GM12801 (cell line): ENCODE measurements around the gene USP3.

Experiments
- TF ChIP-seq, protein P1 (sequence below): IDR thresholded peaks from one replicate; pipeline ENCODE4 v1.5.1; 2011; ENCODE audit warnings: control low read depth; ENCODE audit not compliant: insufficient read length; ENCODE audit errors: extremely low read depth

The USP3 gene

DNA sequence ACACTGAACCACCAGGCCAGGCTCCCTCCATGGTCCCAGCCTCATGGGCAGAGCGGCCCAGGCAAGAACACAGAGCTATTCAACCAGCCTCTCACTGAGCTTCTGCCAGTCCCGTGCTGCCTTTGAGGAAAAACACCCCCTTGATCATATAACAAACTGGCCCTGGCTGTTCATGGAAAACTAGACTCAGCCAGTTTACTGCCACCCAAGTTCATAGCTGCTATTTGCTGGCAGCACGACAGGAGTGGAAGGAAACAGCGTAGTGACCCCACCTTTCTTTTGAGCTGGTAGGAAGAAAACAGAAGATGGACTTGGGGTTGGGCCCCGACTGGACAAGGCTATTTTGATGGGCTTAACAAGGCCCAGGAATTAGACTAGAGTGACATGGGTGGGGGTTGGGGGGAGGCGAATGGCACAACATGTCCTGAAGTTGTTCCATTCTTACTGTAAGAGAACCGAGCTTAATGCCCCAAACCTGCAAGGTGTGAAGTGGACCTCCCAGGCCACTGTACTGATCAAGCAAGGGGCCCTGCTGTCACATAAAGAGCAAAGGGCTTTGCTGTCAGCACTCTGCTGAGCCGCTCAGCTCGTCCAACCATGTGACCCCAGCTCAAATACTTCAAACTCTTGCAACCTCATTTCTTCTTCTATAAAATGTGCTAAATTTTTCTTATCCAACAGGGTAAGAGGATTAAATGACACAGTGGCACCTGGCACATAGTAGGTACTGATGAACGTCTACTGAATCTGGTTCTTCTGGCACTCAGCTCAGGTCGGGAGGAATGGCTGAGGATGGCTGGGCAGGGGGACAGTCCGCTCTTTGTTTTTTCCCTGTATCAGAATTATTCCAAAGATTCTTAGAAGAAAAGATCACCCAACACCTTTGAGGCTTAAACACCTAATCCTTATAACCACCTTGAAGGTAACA is 94.3 kb downstream of the USP3 start:
- TF ChIP-seq, protein P1, sequence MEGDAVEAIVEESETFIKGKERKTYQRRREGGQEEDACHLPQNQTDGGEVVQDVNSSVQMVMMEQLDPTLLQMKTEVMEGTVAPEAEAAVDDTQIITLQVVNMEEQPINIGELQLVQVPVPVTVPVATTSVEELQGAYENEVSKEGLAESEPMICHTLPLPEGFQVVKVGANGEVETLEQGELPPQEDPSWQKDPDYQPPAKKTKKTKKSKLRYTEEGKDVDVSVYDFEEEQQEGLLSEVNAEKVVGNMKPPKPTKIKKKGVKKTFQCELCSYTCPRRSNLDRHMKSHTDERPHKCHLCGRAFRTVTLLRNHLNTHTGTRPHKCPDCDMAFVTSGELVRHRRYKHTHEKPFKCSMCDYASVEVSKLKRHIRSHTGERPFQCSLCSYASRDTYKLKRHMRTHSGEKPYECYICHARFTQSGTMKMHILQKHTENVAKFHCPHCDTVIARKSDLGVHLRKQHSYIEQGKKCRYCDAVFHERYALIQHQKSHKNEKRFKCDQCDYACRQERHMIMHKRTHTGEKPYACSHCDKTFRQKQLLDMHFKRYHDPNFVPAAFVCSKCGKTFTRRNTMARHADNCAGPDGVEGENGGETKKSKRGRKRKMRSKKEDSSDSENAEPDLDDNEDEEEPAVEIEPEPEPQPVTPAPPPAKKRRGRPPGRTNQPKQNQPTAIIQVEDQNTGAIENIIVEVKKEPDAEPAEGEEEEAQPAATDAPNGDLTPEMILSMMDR = no peak

DNA sequence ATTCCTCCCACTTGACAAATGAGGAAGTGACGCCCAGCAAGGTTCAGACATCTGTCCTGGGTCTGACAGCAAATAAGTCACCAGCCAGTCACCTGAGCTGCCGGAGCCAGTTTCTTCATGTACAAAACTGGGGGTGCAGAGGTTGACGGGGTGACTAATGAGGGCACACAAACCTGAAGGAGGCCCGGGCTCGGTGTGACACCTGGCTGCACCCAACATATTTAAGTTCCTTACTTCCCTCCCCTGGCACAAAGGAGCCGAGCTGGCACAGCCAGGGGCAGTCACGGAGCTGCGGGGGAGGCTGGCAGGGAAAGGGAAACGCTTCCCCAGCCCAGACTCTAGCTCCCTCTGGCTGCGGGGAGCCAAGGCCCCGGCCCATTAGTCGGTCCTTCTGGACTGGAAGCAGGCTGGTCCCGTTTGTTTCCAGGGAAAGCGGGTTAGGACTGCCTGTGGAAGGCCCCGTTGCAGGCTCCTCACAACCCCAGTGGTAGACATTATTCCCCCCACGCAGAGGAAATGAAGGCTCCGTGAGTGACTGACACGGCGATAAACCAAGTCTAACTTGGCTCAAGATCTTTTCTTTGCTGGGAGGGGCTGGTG is 95.1 kb downstream of the USP3 start:
- TF ChIP-seq, protein P1 = no peak

DNA sequence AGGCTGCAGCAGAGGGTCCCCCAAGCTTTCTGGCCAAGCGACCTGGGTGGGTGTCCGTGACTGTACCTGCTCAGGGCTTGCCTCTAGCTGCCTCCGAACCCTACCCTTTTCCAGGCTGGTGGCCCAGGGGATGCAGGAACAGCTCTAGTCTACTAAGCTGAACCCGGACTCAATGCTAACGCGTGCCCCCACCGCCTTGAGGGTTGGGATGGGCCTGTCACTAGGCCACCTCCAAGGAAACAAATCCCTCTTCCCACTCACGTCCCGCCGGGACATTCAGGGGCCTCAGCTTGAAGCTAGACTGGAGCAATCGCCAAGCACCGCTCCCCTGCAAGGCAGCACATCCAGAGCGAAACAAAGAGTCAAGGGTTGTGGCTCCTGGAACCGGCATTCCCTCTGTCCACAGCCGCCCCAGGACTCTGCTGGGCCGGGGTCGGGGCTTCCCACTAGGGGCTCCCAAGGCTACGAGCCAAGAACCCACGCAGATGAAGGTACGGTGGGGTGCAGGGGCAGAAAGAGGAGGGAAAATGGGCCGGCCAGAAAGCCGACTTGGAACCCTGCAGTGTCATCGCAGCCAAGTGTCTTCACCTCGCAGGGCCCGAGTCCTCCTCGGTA is 95.7 kb downstream of the USP3 start:
- TF ChIP-seq, protein P1 = no peak

DNA sequence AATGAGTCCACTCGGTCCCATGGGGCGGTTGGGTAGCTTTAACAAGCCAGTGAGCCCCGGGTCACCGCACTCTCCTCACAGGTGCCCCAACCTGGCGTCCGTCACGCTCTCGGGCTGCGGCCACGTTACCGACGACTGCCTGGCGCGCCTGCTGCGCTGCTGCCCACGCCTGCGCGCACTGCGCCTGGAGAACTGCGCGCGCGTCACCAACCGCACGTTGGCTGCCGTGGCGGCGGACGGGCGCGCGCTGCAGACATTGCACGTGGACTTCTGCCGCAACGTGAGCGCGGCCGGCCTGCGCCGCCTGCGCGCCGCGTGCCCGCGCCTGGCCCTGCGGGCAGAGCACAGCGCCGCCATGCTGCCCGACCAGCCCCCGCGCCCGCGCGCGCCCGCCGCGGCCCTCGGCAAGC is 96.2 kb downstream of the USP3 start:
- TF ChIP-seq, protein P1 = no peak

DNA sequence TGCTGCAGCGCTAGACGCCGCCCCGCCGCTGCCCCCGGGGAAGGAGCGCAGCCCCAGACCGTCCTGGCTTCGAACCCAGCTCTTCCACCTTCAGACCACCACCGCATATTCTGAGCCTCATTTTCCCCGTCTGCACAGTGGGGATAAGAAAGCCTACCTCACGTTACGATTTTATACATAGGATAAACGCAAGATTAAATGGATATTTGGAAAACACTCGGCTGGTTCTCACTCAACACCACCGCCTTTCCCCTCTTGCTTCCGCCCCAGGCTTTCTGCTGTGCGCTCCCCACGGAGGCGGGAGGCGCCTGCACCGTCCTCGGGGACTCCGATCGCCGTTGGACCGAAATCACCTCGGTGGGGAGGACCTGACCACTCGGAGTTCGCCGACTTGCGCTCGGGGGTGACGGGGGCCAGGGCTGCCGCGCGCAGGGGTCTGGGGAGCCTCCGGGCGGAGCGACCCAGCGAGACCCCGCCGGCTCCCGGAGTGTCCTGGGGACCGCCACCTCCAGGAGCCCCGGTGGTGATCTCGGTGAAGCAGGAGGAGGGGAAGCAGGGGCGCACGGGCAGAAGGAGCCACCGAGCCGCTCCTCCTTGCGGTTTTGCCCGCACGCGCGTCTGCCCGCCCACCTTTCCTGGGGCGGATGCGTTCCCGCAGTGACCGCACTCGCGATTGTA is 96.8 kb downstream of the USP3 start:
- TF ChIP-seq, protein P1 = no peak

DNA sequence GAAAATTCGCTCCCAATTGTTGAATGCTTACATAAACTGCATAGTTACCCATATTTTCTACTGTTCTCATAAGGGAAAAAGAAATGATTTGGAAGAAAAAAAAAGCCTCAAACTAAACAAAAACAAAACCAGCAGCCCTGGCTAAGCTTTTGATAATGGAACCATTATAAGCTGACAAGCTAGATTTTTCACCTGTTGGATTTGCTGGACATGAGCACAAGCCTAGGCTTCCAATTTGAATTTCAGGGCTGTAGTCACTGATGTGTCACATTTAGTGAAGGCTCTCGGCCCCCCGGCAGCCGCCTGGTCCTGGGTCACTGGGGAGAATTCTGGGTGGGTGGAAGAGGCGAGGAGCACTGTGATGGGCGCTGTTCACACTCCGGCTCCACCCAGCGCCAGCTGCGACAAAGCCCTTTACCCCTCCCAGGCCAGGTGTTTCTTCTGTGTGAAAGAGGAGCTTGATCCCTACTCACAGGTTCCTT is 97.4 kb downstream of the USP3 start:
- TF ChIP-seq, protein P1 = no peak

DNA sequence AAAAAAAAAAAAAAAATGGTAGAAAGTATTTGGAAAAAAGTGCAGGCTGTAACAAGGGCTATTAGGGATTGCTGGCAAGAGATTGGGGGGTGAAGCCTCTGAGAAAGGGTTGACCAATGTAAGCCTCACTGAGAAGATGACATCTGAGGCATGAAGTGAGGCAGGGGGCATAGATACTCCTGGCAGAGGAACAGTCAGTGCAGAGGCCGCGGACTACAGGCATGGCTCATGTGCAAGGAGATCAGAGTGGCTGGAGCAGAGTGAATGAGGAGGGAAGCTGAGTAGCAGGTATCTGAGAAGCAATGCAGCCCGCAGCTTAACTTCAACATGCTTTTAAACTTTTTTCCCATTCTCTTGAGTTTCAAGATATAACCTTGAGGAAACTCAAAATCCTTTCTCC is 98.2 kb downstream of the USP3 start:
- TF ChIP-seq, protein P1 = no peak
